ENCODE results near the gene C6orf136.

Gene C6orf136

GRCh38 chr6:30684386-30685156, 37.6 kb downstream of the C6orf136 start:
- ATAC-seq = no peak
- no peaks in the 10 kb centered on the region for H3K9me3 Mint-ChIP-seq
- peak; percentile 63 for DNase-seq
- H3K27me3 Mint-ChIP-seq = no peaks in the 10 kb centered on the region
- peak overlapping the region; percentile 100 for H3K4me3 Mint-ChIP-seq
- peaks cover 43% of the 10 kb centered on the region for H3K4me1 Mint-ChIP-seq
- H3K27ac Mint-ChIP-seq = peak overlapping the region; percentile 99
- H3K36me3 Mint-ChIP-seq (ENCODE audit: low read depth) = peaks cover 64% of the 10 kb centered on the region

GRCh38 chr6:30685157-30686008, 38.5 kb downstream of the C6orf136 start:
- Mint-ChIP-seq H3K9me3 (no peaks in the 10 kb centered on the region), H3K27ac (peak overlapping the region; percentile 99), H3K27me3 (no peaks in the 10 kb centered on the region), H3K4me3 (peak overlapping the region; percentile 100), H3K36me3 (ENCODE audit: low read depth) (peaks cover 56% of the 10 kb centered on the region), H3K4me1 (peaks cover 43% of the 10 kb centered on the region)
- ATAC-seq = no peak
- DNase-seq = peak; percentile 29

GRCh38 chr6:30686009-30686907, 39.3 kb downstream of the C6orf136 start, which contains the start of gene PPP1R18:
Gene PPP1R18 (minus strand): TSS chr6:30686645. CDS start chr6:30686018, 627 bp downstream.
- DNase-seq (peak; percentile 88), ATAC-seq (peak; percentile 34)
- Mint-ChIP-seq H3K4me1 (peaks cover 44% of the 10 kb centered on the region), H3K27ac (peak within 1 kb of the TSS; percentile 99), H3K4me3 (peak within 1 kb of the TSS; percentile 100), H3K27me3 (no peaks in the 10 kb centered on the region), H3K9me3 (no peaks in the 10 kb centered on the region), H3K36me3 (ENCODE audit: low read depth) (peaks cover 47% of the 10 kb centered on the region)

GRCh38 chr6:30686908-30687658, 40.1 kb downstream of the C6orf136 start:
- Mint-ChIP-seq H3K27ac (peak overlapping the region; percentile 99), H3K4me3 (peak overlapping the region; percentile 100), H3K4me1 (peaks cover 47% of the 10 kb centered on the region), H3K27me3 (no peaks in the 10 kb centered on the region), H3K36me3 (ENCODE audit: low read depth) (peaks cover 40% of the 10 kb centered on the region), H3K9me3 (no peaks in the 10 kb centered on the region)
- ATAC-seq = peak; percentile 33
- DNase-seq = peak; percentile 89

GRCh38 chr6:30687659-30688431, 40.9 kb downstream of the C6orf136 start:
- ATAC-seq = no peak
- peak overlapping the region; percentile 100 for H3K4me3 Mint-ChIP-seq
- DNase-seq = no peak
- no peaks in the 10 kb centered on the region for H3K27me3 Mint-ChIP-seq
- H3K36me3 Mint-ChIP-seq (ENCODE audit: low read depth) = peaks cover 32% of the 10 kb centered on the region
- peak overlapping the region; percentile 99 for H3K27ac Mint-ChIP-seq
- H3K9me3 Mint-ChIP-seq = no peaks in the 10 kb centered on the region
- H3K4me1 Mint-ChIP-seq = peaks cover 42% of the 10 kb centered on the region

- H3K27ac Mint-ChIP-seq = peak overlapping the region; percentile 99
- H3K36me3 Mint-ChIP-seq (ENCODE audit: low read depth) = peaks cover 25% of the 10 kb centered on the region
- no peak for DNase-seq
- no peaks in the 10 kb centered on the region for H3K27me3 Mint-ChIP-seq
- ATAC-seq = no peak
- H3K4me1 Mint-ChIP-seq = peaks cover 42% of the 10 kb centered on the region
- no peaks in the 10 kb centered on the region for H3K9me3 Mint-ChIP-seq
- peak overlapping the region; percentile 100 for H3K4me3 Mint-ChIP-seq
Observed at GRCh38 chr6:30688569-30688968, 41.6 kb downstream of the C6orf136 start.

GRCh38 chr6:30689022-30689865, 42.3 kb downstream of the C6orf136 start:
- Mint-ChIP-seq H3K27me3 (no peaks in the 10 kb centered on the region), H3K36me3 (ENCODE audit: low read depth) (peaks cover 18% of the 10 kb centered on the region), H3K9me3 (no peaks in the 10 kb centered on the region), H3K4me1 (peaks cover 42% of the 10 kb centered on the region), H3K27ac (peak overlapping the region; percentile 35), H3K4me3 (peak overlapping the region; percentile 89)
- DNase-seq = no peak
- no peak for ATAC-seq

GRCh38 chr6:30689985-30690384, 43.1 kb downstream of the C6orf136 start:
- Mint-ChIP-seq H3K9me3 (no peaks in the 10 kb centered on the region), H3K27me3 (no peaks in the 10 kb centered on the region), H3K4me3 (peak overlapping the region; percentile 89), H3K36me3 (ENCODE audit: low read depth) (peaks cover 13% of the 10 kb centered on the region), H3K4me1 (peaks cover 42% of the 10 kb centered on the region), H3K27ac (peak overlapping the region; percentile 74)
- DNase-seq (no peak), ATAC-seq (no peak)

- peak; percentile 84 for DNase-seq
- ATAC-seq = peak; percentile 35
- peaks cover 42% of the 10 kb centered on the region for H3K4me1 Mint-ChIP-seq
- no peaks in the 10 kb centered on the region for H3K9me3 Mint-ChIP-seq
- H3K4me3 Mint-ChIP-seq = peak within 1 kb of the TSS; percentile 89
- H3K36me3 Mint-ChIP-seq (ENCODE audit: low read depth) = peaks cover 7% of the 10 kb centered on the region
- no peaks in the 10 kb centered on the region for H3K27me3 Mint-ChIP-seq
- peak within 1 kb of the TSS; percentile 74 for H3K27ac Mint-ChIP-seq
Observed at GRCh38 chr6:30690403-30691207, 43.7 kb downstream of the C6orf136 start, which contains the start of gene NRM. Gene NRM (minus strand): TSS chr6:30690984. CDS start chr6:30690974, 10 bp downstream.

- DNase-seq (no peak), ATAC-seq (no peak)
- Mint-ChIP-seq H3K27ac (peak overlapping the region; percentile 59), H3K9me3 (no peaks in the 10 kb centered on the region), H3K27me3 (no peaks in the 10 kb centered on the region), H3K36me3 (ENCODE audit: low read depth) (no peaks in the 10 kb centered on the region), H3K4me3 (peak overlapping the region; percentile 89), H3K4me1 (peaks cover 39% of the 10 kb centered on the region)
Observed at GRCh38 chr6:30691208-30691847, 44.4 kb downstream of the C6orf136 start.

GRCh38 chr6:30696432-30696831, 49.5 kb downstream of the C6orf136 start:
- no peak for DNase-seq
- Mint-ChIP-seq H3K4me1 (peaks cover 3% of the 10 kb centered on the region), H3K27me3 (no peaks in the 10 kb centered on the region), H3K9me3 (no peaks in the 10 kb centered on the region), H3K27ac (no peak overlapping the region), H3K4me3 (no peak overlapping the region), H3K36me3 (ENCODE audit: low read depth) (peaks cover 17% of the 10 kb centered on the region)
- ATAC-seq = no peak
